GM18499 (cell line): Measurements from ENCODE around the gene COL11A1.
"Not testable (repeated sequence)": the region's sequence is repeated elsewhere in the genome, so short reads cannot be mapped to it uniquely, and the experiment has no call there.

ENCODE experiments used
- ATAC-seq: cut with Tn5 transposase; IDR thresholded peaks from one replicate; pipeline ENCODE4 v1.9.1; 2021; ENCODE audit warnings: moderate number of reproducible peaks; ENCODE audit not compliant: insufficient read depth, unreplicated experiment

Gene COL11A1

DNA sequence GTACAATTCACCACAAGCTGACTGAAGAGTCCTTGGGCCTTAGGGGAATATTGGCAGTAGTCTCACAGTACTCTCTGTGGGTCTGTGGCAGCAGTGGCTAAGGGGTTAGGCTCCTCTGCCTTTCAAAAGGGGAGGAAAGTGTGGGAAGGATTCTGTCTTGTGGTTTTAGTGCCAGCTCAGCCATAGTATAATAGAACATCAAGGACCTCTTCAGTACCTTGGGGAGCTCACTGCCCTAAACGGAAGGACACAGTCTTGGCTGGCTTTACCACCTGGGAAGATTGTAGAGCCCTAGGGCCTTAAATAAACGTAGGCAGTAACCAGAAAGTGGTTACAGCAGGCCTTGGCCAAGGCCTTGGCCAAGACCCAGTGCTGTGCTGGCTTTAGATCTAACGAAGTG lies 265.7 kb downstream of the COL11A1 start:
- ATAC-seq: no peak

DNA sequence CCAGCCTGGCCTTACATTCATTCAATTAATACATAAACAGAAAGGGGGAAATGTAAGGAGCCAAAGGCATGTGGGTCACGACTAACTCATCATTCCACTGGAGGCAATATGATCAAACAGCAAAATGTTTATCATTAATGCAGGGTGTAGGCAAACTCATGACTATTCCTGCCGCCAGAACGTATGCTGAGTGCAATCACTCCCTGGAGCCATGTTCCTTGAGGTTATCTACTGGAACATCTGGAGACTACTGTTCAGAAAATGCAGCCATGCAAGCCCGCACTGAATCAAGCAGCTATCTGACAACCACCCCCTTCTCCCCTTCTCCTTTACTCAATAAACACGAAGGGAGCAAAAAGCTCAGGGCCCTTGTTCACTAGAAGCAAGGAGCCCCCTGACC lies 267.6 kb downstream of the COL11A1 start:
- ATAC-seq: no peak

DNA sequence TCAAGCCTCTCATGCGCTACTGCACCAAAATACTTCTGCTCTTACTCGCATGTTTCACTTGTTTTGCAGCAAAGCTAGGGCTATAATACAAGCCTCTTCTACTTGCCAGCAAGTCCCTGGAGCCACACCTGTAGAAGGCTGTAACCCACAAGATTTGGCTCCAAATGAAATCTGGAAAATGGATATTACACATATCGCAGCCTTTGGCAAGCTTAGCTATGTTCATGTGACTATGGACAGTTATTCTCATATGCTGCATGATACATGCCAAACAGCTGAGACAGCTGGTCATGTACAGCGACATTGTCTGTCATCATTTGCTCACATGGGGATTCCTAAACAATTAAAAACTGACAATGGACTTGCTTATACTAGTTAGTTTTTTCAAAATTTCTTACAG lies 270.3 kb downstream of the COL11A1 start:
- ATAC-seq: no peak

- no peak for ATAC-seq
Measured at GRCh38 chr1:102837551-102837950, 270.8 kb downstream of the COL11A1 start.

DNA sequence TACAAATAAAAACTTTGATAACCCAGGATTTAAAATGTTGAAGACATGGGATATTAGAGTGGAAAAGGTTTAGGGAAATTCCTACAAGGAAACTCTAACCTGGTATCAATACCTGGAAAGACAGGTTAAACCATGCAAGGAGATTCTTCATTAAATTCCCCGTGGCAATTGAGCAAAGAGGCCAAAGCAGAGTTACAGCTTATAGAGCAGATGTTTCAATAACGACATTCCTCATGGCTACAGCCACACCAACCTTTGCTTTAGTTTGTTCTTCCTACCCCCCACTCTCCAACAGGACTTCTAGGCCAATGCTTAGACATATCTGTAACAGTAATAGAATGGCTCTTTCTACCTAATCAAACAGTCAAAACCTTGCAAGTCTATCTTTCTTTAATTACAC lies 271.3 kb downstream of the COL11A1 start:
- no peak for ATAC-seq

DNA sequence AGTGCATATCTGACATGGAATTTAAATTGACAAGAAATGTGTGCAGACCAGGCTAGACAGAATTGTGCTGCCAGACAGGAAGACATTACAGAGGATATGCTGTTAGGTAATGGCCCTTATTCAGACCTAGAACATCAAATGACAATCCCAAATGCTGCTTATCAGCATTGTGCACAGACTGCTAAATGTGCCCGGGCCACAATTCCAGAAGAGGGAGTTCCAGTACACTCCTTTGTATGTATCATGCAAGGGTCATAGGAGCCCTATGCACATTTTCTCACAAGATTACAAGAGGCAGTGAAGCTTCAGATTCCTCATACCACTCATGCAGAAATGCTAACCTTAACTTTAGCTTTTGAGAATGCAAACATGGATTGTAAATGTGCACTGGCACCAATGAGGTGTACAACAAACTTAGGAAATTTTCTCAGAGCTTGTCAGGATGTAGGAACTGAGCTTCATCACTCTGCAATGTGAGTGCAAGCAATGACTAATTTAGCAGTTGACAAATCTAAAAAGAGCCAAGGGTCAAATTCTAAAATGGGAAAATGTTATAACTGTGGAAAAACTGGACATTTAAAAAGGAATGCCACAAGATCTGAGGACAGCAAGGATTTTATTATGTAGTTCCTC lies 273.5 kb downstream of the COL11A1 start:
- no peak for ATAC-seq

- ATAC-seq: no peak
Measured at GRCh38 chr1:102833151-102833550, 275.2 kb downstream of the COL11A1 start.

DNA sequence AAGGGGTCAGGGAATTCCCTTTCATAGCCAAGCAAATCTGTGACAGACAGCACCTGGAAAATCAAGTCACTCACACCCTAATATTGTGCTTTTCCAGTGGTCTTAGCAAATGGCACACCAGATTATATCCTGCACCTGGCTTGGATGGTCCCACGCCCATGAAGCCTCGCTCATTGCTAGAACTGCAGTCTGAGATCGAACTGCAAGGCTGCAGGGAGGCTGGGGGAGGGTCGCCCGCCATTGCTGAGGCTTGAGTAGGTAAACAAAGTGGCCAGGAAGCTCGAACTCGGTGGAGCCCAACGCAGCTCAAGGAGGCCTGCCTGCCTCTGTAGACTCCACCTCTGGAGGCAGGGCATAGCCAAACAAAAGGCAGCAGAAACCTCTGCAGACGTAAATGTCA lies 281.6 kb downstream of the COL11A1 start:
- ATAC-seq: not testable (repeated sequence)
